GM12864 (cell line): Measurements from ENCODE around the gene CACNA1F.
A peak's percentile ranks its signal among the peaks of the same experiment; 100 is the strongest.

Experiments used
- DNase-seq: peaks from one replicate; pipeline ENCODE4 v3.0.0-alpha.2; 2011; ENCODE audit warnings: low read depth
- H3K4me3 ChIP-seq: 2 replicates; pipeline ENCODE4 v1.5.1; 2011; ENCODE audit warnings: mild to moderate bottlenecking, low read depth, low read length, control low read depth
- TF ChIP-seq, protein P1 (sequence below): IDR thresholded peaks from 2 replicates; pipeline ENCODE4 v1.5.1; 2011; ENCODE audit warnings: low read depth, mild to moderate bottlenecking, moderate library complexity, low read length, control low read depth, inconsistent platforms; ENCODE audit errors: missing control alignments

CACNA1F gene

DNA sequence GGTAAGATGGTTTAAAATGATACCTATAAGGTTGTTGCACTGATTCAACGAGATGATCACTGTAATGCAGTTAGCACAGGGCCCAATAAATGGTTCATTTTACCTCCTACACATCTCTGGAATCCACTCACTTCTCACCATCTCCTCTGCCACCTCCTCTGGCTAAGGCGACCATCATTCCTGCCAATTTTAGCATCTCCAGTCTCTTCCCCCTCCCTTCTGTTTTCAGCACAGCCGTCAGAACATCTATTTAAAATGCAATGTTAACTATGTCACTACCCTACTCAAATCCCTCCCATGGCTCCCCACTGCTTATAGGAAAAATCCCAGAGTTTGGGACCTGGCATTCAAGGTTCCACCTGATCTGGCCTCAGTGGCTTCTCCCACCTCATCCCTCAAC, 29.6 kb downstream of the CACNA1F start:
- no peak for DNase-seq
- no peak overlapping the region for H3K4me3 ChIP-seq
- TF ChIP-seq, protein P1, sequence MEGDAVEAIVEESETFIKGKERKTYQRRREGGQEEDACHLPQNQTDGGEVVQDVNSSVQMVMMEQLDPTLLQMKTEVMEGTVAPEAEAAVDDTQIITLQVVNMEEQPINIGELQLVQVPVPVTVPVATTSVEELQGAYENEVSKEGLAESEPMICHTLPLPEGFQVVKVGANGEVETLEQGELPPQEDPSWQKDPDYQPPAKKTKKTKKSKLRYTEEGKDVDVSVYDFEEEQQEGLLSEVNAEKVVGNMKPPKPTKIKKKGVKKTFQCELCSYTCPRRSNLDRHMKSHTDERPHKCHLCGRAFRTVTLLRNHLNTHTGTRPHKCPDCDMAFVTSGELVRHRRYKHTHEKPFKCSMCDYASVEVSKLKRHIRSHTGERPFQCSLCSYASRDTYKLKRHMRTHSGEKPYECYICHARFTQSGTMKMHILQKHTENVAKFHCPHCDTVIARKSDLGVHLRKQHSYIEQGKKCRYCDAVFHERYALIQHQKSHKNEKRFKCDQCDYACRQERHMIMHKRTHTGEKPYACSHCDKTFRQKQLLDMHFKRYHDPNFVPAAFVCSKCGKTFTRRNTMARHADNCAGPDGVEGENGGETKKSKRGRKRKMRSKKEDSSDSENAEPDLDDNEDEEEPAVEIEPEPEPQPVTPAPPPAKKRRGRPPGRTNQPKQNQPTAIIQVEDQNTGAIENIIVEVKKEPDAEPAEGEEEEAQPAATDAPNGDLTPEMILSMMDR = no peak

DNA sequence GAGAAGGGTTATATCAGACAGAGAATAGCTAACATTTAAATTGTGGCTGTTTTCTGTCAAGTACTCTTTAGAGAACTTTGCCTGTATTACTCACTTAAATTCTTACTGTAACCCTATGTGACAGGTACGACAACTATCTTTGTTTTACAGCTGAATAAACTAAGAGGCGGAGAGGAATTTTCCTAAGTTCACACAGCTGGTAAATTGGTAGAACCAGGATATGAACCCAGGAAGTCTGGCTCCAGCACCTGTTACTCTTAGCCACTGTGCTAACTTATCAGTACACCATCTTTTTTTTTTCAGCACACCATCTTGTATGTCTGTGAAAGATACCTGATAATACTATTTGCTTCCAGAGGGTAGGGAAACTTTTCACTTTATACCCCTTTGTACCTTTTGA, 31.1 kb downstream of the CACNA1F start:
- DNase-seq = no peak

DNA sequence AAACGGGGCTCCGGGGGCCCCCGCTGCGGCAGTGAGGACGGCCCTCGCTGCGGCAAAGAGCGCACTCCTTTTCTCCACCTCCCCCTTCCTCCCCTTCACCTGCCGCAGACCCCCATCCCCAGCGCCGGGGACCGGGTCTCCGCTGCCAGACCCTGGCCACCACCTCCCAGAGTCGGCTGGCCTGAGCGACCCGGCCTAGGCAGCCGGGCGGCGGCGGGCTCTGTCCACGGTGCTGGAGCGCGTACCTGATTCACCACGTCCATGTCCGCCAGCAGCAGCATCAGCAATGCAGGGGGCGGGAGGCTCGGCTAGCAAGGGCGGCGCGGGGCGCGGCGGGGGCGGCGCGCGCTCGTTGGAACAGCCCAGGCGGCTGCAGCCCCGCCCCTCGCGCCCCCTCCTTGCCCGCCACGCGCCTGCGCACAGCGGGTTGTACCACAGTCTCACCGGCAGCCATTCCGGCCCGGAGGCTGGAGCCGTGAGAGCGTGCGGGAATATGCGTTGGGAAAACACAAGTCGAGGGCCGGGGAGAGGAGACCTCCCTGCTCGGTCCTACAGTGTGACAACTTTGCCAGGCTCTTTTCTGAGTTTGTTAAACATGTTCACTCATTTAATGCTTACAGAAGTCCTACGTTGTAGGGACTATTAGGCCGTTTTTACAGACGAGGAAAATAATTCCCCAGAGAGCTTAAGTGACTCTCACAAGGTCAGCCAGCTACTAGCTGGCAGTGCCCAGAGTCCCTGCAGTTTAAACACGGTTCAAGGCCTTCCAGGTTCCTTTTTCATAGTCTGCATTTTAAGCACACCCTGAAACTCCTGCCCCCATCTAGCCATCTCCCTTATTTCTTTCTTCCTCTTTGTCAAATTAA, 33.0 kb downstream of the CACNA1F start, which contains the start of gene SYP:
Gene SYP, minus strand, starts transcription at position 288 of the 866 bp plus-strand sequence. Its CDS starts 7 bp downstream, at position 281.
- TF ChIP-seq, protein P1 = no peak
- DNase-seq = no peak

More for the DNA sequence above, 31.1 kb downstream of the CACNA1F start:
- TF ChIP-seq, protein P1 = no peak
- H3K4me3 ChIP-seq = no peak overlapping the region

DNA sequence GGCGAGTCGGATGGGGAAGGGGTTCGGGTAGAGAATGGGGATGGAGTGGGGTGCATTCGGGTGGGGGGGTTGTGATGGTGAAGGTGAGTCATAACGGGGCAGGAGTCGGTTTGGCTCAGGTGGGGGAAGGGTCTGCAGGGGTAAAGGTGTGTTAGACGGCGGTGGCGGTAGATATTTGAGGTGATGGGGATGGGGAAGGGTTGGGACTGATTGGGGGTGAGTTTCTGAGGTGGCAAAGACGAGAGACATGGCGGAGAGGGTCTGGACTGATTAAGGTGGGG, 33.9 kb downstream of the CACNA1F start:
- TF ChIP-seq, protein P1 = no peak
- DNase-seq = no peak
- H3K4me3 ChIP-seq = no peak overlapping the region

More for the DNA sequence above, 33.0 kb downstream of the CACNA1F start, which contains the start of gene SYP:
- peak within 1 kb of the TSS; percentile 44 for H3K4me3 ChIP-seq

DNA sequence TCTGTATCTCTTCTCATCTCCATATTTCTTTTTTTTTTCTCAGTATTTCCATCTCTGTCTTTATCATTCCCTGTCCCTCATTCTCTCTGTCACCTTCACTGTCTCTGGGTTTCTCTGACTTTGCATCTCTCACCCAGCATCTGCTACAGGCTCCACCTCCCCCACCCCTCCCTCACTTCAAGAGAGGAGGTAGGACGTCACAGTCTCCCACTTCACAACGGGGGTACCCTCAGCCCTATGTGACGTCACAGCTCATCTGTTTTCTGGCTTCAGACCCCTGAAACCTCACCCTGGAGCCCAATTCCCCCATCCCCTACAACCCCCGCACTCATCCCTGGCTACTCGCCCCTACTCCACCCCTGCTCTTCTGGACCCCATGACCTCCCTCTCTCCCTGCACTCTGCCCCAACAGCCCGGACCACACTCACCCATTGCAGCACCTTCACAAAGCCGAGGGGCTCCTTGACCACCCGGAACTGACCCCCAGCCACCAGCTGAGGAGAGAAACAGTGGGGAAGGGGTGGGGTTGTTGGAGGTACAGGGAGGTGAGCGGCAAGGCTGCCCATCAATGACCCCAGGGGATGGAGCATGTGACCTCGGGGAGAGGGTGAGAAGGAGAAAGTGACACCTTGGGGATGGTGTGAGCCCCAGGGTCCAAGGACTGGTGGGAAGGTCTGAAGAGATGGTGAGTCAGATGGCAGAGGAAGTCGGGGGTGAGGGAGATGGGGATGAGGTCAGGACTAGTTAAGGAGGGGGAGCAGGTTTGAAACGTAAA, 34.4 kb downstream of the CACNA1F start:
- TF ChIP-seq, protein P1 = no peak
- H3K4me3 ChIP-seq = no peak overlapping the region
- no peak for DNase-seq

DNA sequence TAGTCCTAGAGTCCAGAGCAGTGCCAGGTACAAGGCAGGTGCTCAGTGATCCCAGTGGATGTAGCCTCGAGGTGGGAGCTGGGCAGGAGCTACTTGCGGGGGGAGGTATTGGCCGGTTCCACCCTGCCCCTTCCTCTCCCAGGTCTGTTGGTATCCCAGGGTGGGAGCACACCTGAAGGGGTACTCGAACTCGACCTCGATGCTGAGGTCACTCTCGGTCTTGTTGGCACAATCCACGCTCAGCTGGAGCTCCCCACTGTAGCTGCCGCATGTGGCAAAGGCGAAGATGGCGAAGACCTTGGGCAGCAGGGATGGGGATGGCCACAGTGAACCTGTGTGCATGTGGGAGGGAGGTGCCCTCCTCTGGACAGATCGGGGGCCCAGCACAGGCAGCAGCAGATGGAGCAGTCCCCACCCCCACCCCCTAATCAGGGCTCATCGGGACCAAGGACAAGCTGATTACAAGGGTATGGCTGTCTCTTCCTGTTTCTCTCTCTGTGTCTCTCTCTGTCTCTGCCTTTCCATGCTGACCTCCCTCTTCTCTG, 35.5 kb downstream of the CACNA1F start:
- no peak for DNase-seq
- TF ChIP-seq, protein P1 = no peak
- no peak overlapping the region for H3K4me3 ChIP-seq
